Epithelial cell of proximal tubule (primary cell): ENCODE data around the gene STOML3. TPM values are rescaled to one million over a fixed set of nuclear protein-coding genes. Genes with fewer than 3 reads are reported as not detected.

ENCODE experiments used
- DNase-seq: peaks from one replicate; pipeline ENCODE4 v3.0.0-alpha.2; 2011; ENCODE audit warnings: low read depth
- H3K4me3 ChIP-seq: 2 replicates; pipeline ENCODE4 v1.5.1; 2011; ENCODE audit warnings: low read depth, mild to moderate bottlenecking, low read length
- total RNA-seq: library from RNA; depleted of rRNA; stranded (reverse); fragments of >200 nt; gene quantifications from 2 replicates; pipeline ENCODE4 v1.2.3, GENCODE V29; 2015
- TF ChIP-seq, protein P1 (sequence below): conservative IDR thresholded peaks from 2 replicates; pipeline ENCODE4 v1.5.1; 2012; ENCODE audit warnings: low read depth, mild to moderate bottlenecking, low read length

Gene STOML3
- total RNA-seq, 1 donor from 2014 or later = not detected

DNA sequence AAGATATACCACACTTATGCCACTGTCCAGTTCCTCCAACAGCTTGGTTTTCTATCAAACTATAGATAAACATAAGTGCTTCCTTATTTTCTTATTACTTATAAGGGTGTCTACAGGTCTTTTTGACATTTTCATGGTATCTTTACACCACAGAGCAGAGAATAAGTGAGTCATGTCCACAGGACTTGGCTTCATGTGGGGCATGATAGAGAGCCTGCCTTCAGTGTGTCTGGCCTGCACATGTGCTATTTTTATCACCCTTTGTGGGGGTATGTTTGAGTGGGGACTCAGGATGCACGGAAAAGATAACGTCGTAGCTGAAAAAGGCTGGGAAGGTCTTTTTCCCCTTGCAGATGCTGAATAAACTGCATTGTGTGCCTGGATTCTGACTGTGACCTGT is 8.1 kb upstream of the STOML3 start:
- no peak overlapping the region for H3K4me3 ChIP-seq
- TF ChIP-seq, protein P1, sequence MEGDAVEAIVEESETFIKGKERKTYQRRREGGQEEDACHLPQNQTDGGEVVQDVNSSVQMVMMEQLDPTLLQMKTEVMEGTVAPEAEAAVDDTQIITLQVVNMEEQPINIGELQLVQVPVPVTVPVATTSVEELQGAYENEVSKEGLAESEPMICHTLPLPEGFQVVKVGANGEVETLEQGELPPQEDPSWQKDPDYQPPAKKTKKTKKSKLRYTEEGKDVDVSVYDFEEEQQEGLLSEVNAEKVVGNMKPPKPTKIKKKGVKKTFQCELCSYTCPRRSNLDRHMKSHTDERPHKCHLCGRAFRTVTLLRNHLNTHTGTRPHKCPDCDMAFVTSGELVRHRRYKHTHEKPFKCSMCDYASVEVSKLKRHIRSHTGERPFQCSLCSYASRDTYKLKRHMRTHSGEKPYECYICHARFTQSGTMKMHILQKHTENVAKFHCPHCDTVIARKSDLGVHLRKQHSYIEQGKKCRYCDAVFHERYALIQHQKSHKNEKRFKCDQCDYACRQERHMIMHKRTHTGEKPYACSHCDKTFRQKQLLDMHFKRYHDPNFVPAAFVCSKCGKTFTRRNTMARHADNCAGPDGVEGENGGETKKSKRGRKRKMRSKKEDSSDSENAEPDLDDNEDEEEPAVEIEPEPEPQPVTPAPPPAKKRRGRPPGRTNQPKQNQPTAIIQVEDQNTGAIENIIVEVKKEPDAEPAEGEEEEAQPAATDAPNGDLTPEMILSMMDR = no peak
- DNase-seq = no peak

DNA sequence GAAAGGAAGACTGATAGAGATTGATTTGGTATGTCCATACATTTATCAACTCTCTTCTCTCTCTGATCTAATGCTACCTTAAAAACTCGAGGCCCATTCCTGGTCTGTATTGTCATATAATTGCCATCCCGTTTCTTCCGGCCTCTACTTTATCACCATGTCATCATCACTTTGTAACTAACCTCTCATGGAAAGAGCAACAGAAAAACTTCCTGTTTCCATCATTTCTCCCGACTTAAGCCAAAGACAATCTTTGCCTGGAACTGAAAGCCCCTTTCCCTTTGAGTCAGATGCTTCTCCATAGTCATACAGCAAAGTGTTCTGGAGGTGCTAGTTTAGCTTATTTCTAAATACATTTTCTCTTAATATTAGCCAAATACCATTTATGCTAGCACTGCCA is 2.8 kb upstream of the STOML3 start:
- TF ChIP-seq, protein P1 = no peak
- H3K4me3 ChIP-seq = no peak overlapping the region
- no peak for DNase-seq

DNA sequence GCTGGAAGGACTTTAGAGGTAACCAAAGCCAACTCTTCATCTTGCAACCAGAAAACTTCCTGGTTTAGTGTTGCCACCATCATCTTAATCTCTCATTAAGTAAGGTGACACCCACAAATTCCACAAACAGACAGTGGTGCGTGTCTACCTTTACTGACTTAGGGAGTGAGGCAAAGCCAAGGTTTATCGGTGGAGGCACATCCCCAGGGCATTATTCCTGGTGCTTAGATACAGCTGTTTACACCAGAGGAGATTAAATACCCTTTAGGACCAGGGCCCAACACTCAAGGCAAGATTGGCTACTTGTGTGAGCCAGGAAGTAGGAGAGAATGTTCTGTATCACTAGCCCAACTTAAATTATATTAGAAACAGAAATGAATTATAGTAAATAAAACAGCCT is 9.5 kb downstream of the STOML3 start:
- TF ChIP-seq, protein P1 = no peak
- no peak overlapping the region for H3K4me3 ChIP-seq
- no peak for DNase-seq

- TF ChIP-seq, protein P1 = no peak
- DNase-seq = no peak
- H3K4me3 ChIP-seq = no peak overlapping the region
Observed at GRCh38 chr13:38980750-38981078, 9.9 kb downstream of the STOML3 start.

- DNase-seq = no peak
- TF ChIP-seq, protein P1 = no peak
- H3K4me3 ChIP-seq = no peak overlapping the region
Observed at GRCh38 chr13:38979891-38980749, 10.5 kb downstream of the STOML3 start.

DNA sequence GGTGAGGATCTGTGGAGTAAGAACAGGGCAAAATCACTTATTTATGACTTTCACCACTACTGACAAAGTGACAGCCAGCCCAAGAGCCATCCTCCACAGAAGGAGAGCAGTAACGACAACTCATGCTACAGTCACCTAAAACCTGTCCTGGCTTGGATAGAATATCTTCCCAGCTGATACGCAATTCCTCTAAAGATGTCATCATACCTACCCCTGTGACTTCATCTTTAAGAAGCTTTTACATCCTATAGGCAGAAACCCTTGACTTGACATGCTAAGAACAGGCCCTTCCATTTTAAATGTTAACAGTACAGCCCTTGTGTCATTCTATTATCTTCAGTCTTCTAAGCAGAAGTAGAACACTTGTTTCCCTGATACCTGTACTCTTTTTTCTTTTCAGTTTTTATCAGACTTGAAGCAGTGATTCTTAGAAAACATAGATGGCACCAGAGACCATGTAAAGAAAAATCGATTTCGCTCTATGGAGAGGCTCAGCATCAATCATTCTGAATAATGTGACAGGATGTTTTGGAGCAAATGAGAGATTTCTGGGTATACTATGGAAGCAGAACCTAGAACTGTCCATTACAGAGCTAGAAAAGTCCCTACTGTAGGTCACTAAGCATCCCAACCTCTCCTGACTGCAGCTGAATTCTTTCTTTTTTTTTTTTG is 20.1 kb downstream of the STOML3 start:
- H3K4me3 ChIP-seq = no peak overlapping the region
- TF ChIP-seq, protein P1 = peak; percentile 46
- DNase-seq = no peak
